K562 (cell line): ENCODE data around the gene NR1D1. TPM values are rescaled to one million over a fixed set of nuclear protein-coding genes. Genes with fewer than 3 reads are reported as not detected.

ENCODE experiments used
- CCNT2 ChIP-seq: IDR thresholded peaks from 2 replicates; pipeline ENCODE4 v1.6.1; 2011; ENCODE audit warnings: borderline replicate concordance, low read depth, mild to moderate bottlenecking, moderate library complexity, mixed read lengths, low read length; ENCODE audit not compliant: insufficient read length; ENCODE audit errors: extremely low read depth
- EP400 ChIP-seq: fragments of 450-650 bp; IDR thresholded peaks from 2 replicates; pipeline ENCODE4 v1.6.1; 2017; ENCODE audit warnings: antibody characterized with exemption, mild to moderate bottlenecking, moderate library complexity
- FOXK1 ChIP-seq: sonication (generic); formaldehyde crosslinking; IDR thresholded peaks from 2 replicates; pipeline ENCODE4 v1.8.0; 2022; ENCODE audit warnings: missing genetic modification reagents, mild to moderate bottlenecking, borderline replicate concordance
- KLF16 ChIP-seq: IDR thresholded peaks from 2 replicates; pipeline ENCODE4 v1.6.1; 2016; ENCODE audit warnings: antibody characterized with exemption
- MCM7 ChIP-seq, 2 experiments: fragments of 450-650 bp; IDR thresholded peaks; 2 replicates each; pipeline ENCODE4 v1.6.1; 2016 to 2018
- MYBL2 ChIP-seq, 2 experiments: fragments of 450-650 bp in 1 of 2; sonication (generic) in 1 of 2; formaldehyde crosslinking in 1 of 2; IDR thresholded peaks; 2 replicates each; pipeline versions ENCODE4 v1.6.1 to v1.8.1; 2017 to 2022; ENCODE audit warnings: borderline replicate concordance in 1 of 2, inconsistent platforms in 1 of 2, low read depth in 1 of 2, mild to moderate bottlenecking in 1 of 2, missing genetic modification reagents in 1 of 2, moderate library complexity in 1 of 2
- NR2C1 ChIP-seq, 2 experiments: fragments of 450-650 bp; IDR thresholded peaks; 2 replicates each; pipeline ENCODE4 v1.6.1; 2017; ENCODE audit warnings: mild to moderate bottlenecking in 2 of 2, antibody characterized with exemption in 1 of 2, inconsistent platforms in 1 of 2, missing compliant biosample characterization in 1 of 2, missing genetic modification characterization in 1 of 2
- POLR3G ChIP-seq: IDR thresholded peaks from 2 replicates; pipeline ENCODE4 v1.6.1; 2011; ENCODE audit not compliant: insufficient read length, insufficient replicate concordance; ENCODE audit errors: extremely low read depth
- RBBP5 ChIP-seq: fragments of 200-600 bp; sonication (generic); IDR thresholded peaks from 2 replicates; pipeline ENCODE4 v1.6.1; 2012; ENCODE audit warnings: borderline replicate concordance, mild to moderate bottlenecking, low read length, control low read depth, inconsistent platforms; ENCODE audit not compliant: insufficient read depth, poor library complexity, severe bottlenecking
- TAF9B ChIP-seq: fragments of 450-650 bp; IDR thresholded peaks from 2 replicates; pipeline ENCODE4 v1.6.1; 2018; ENCODE audit warnings: mild to moderate bottlenecking; ENCODE audit not compliant: partially characterized antibody
- ZNF444 ChIP-seq: fragments of 250-450 bp; sonication (Bioruptor Pico); IDR thresholded peaks from 2 replicates; pipeline ENCODE4 v1.4.0; 2020; ENCODE audit warnings: mild to moderate bottlenecking, moderate library complexity
- polyA plus RNA-seq, 8 experiments: library from polyadenylated mRNA; depleted of rRNA in 4 of 8; stranded (reverse) in 5 of 8; unstranded in 3 of 8; fragments of >200 nt; fragmentation: Nextera tagmentation in 2 of 8; fragmentation: Illumina TruSeq in 1 of 8; extraction: Ambion mirVana in 2 of 8; extraction: Trizol in 1 of 8; gene quantifications; 2 replicates each; pipeline versions ENCODE4 v1.2.1 to v1.2.3, GENCODE V29; 2011 to 2014; ENCODE audit warnings: inconsistent platforms in 1 of 8, missing spikeins in 1 of 8
- total RNA-seq, 7 experiments: library from RNA; depleted of rRNA in 6 of 7; stranded (reverse); fragments of >200 nt in 6 of 7; fragmentation: Illumina TruSeq in 2 of 7; extraction: Trizol in 2 of 7; gene quantifications; 2 replicates each; pipeline versions ENCODE4 v1.2.1 to v1.2.3, GENCODE V29; 2011 to 2021; ENCODE audit warnings: low replicate concordance in 1 of 7
- TF ChIP-seq, protein P1 (sequence below): fragments of 450-650 bp; IDR thresholded peaks from 2 replicates; pipeline ENCODE4 v1.6.1; 2014; ENCODE audit warnings: low read depth, mild to moderate bottlenecking, moderate library complexity, borderline replicate concordance
- TF ChIP-seq, protein P2 (sequence below): fragments of 250-450 bp; sonication (Bioruptor Pico); IDR thresholded peaks from 2 replicates; pipeline ENCODE4 v1.5.0; 2021
- TF ChIP-seq, protein P3 (sequence below): fragments of 450-650 bp; IDR thresholded peaks from 2 replicates; pipeline ENCODE4 v1.6.1; 2016; ENCODE audit warnings: borderline replicate concordance
- TF ChIP-seq, protein P4 (sequence below), 2 experiments: fragments of 200-800 bp in 1 of 2; sonication (Bioruptor generic) in 1 of 2; sonication (generic) in 1 of 2; formaldehyde crosslinking in 1 of 2; IDR thresholded peaks in 1 of 2; conservative IDR thresholded peaks in 1 of 2; 2 replicates each; pipeline versions ENCODE4 v1.5.0 to v1.6.1; 2016 to 2020; ENCODE audit warnings: missing compliant biosample characterization in 1 of 2, missing genetic modification characterization in 1 of 2, missing genetic modification reagents in 1 of 2
- TF ChIP-seq, protein P5 (sequence below): IDR thresholded peaks from 2 replicates; pipeline ENCODE4 v1.6.1; 2011; ENCODE audit warnings: borderline replicate concordance, low read depth, mild to moderate bottlenecking, moderate library complexity, low read length; ENCODE audit not compliant: insufficient read depth, poor library complexity, severe bottlenecking

Gene NR1D1
- total and polyA plus RNA-seq, 9 of the 15 experiments (the other 6 are each of a cell fraction or from before 2014, with no cell fraction given): 0.25 to 7.7 (median 0.65) TPM

DNA sequence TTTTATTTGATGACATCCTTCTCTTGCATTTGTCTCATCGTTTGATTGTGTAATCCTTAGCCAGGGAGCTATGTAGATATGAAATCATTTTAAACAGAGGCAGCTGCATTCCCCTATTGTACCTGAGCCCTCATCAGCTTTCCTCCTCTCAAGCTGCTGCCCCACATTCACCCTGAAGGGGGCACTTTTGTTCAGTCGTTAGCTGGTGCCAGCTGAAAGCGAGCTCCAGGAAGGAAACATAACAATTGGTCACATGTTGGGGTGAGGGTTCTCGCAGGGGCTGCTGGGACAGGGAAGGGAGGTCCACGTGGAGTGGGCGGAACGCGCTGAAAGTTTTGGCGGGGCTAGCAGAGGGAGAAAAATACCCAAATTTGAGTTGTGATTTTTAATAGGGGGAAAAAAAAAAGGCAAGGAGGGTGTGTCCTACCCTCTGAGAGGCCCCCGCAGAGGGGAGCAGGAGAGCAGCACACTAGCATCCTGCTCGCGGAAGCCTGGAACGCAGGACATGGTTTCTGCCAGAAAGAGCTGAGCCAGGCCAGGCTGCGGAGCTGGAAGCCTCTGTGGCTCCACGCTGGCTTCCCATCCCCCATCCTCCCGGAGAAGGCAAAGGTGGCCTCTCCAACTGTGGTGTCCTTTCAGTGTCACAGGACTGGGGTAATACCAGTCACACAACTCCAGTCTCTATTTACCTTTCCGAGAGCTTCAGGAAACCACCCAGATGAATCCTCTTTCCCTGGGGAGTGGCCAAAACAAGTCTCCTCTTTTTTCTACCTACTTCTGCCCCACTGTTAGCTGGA lies 12.9 kb upstream of the NR1D1 start (continued):
- TF ChIP-seq, protein P1, sequence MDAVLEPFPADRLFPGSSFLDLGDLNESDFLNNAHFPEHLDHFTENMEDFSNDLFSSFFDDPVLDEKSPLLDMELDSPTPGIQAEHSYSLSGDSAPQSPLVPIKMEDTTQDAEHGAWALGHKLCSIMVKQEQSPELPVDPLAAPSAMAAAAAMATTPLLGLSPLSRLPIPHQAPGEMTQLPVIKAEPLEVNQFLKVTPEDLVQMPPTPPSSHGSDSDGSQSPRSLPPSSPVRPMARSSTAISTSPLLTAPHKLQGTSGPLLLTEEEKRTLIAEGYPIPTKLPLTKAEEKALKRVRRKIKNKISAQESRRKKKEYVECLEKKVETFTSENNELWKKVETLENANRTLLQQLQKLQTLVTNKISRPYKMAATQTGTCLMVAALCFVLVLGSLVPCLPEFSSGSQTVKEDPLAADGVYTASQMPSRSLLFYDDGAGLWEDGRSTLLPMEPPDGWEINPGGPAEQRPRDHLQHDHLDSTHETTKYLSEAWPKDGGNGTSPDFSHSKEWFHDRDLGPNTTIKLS: peak; percentile 92
- TF ChIP-seq POLR3G (no peak), NR2C1 (IDR thresholded peaks at IDR 0.05) (no peak), NR2C1 (tag; IDR thresholded peaks at IDR 0.05) (peak; percentile 66), ZNF444 (no peak), FOXK1 (CRISPR knock-in tag) (no peak), RBBP5 (no peak), EP400 (peak; percentile 96), MYBL2 (IDR thresholded peaks at IDR 0.05; ENCODE audit: low read depth) (no peak), MYBL2 (CRISPR knock-in tag; IDR thresholded peaks at IDR 0.05; ENCODE audit: borderline replicate concordance) (no peak), MCM7 (IDR thresholded peaks at IDR 0.05) (no peak), CCNT2 (no peak), TAF9B (no peak), KLF16 (no peak)
- TF ChIP-seq, protein P2, sequence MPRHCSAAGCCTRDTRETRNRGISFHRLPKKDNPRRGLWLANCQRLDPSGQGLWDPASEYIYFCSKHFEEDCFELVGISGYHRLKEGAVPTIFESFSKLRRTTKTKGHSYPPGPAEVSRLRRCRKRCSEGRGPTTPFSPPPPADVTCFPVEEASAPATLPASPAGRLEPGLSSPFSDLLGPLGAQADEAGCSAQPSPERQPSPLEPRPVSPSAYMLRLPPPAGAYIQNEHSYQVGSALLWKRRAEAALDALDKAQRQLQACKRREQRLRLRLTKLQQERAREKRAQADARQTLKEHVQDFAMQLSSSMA (CRISPR knock-in tag): no peak
- TF ChIP-seq, protein P3, sequence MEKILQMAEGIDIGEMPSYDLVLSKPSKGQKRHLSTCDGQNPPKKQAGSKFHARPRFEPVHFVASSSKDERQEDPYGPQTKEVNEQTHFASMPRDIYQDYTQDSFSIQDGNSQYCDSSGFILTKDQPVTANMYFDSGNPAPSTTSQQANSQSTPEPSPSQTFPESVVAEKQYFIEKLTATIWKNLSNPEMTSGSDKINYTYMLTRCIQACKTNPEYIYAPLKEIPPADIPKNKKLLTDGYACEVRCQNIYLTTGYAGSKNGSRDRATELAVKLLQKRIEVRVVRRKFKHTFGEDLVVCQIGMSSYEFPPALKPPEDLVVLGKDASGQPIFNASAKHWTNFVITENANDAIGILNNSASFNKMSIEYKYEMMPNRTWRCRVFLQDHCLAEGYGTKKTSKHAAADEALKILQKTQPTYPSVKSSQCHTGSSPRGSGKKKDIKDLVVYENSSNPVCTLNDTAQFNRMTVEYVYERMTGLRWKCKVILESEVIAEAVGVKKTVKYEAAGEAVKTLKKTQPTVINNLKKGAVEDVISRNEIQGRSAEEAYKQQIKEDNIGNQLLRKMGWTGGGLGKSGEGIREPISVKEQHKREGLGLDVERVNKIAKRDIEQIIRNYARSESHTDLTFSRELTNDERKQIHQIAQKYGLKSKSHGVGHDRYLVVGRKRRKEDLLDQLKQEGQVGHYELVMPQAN: peak; percentile 98
- TF ChIP-seq, protein P4, sequence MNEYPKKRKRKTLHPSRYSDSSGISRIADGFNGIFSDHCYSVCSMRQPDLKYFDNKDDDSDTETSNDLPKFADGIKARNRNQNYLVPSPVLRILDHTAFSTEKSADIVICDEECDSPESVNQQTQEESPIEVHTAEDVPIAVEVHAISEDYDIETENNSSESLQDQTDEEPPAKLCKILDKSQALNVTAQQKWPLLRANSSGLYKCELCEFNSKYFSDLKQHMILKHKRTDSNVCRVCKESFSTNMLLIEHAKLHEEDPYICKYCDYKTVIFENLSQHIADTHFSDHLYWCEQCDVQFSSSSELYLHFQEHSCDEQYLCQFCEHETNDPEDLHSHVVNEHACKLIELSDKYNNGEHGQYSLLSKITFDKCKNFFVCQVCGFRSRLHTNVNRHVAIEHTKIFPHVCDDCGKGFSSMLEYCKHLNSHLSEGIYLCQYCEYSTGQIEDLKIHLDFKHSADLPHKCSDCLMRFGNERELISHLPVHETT (CRISPR knock-in tag; conservative IDR thresholded peaks at IDR 0.05 in 1 of 2, IDR thresholded peaks at IDR 0.05 in 1 of 2): 0 out of 4 replicates have a peak, but pooled peaks of 1 of the 2 experiments have one; percentile 54
- TF ChIP-seq, protein P5, sequence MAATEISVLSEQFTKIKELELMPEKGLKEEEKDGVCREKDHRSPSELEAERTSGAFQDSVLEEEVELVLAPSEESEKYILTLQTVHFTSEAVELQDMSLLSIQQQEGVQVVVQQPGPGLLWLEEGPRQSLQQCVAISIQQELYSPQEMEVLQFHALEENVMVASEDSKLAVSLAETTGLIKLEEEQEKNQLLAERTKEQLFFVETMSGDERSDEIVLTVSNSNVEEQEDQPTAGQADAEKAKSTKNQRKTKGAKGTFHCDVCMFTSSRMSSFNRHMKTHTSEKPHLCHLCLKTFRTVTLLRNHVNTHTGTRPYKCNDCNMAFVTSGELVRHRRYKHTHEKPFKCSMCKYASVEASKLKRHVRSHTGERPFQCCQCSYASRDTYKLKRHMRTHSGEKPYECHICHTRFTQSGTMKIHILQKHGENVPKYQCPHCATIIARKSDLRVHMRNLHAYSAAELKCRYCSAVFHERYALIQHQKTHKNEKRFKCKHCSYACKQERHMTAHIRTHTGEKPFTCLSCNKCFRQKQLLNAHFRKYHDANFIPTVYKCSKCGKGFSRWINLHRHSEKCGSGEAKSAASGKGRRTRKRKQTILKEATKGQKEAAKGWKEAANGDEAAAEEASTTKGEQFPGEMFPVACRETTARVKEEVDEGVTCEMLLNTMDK: peak; percentile 51
